Measurements from ENCODE around the gene XCL2. TPM values are rescaled to one million over a fixed set of nuclear protein-coding genes. Genes with fewer than 3 reads are reported as not detected.

XCL2 gene
- total RNA-seq, 1 experiment from 2014 or later = not detected

DNA sequence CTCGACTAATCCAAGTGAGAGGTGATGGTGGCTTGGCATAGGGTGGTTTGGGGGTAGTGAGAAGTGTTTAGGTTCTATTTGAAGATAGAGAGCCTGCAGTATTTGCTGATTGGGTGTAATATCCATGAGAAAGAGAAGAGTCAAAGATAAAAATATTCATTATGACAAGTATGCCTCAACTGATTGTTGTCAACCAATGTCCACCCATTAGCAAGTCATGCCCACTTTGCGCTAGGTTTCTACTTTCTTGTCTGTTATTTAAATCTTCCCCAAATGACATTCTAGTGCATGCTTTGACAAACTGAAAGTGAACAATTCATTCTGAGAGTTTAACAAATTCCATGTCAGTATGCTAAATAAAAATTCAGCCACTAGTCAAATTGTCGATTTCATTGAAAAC is 28.8 kb upstream of the XCL2 start:
- H3K27me3 Mint-ChIP-seq (ENCODE audit: low read depth) = no peaks in the 10 kb centered on the region
- ATAC-seq (no peak), DNase-seq (ENCODE audit: low spot score) (no peak)
- no peaks in the 10 kb centered on the region; the same call in 1 of the 2 replicates for H3K9me3 Mint-ChIP-seq
- H3K4me3 Mint-ChIP-seq = no peak overlapping the region
- TF ChIP-seq FOXJ3 (CRISPR knock-in tag; IDR thresholded peaks at IDR 0.05; ENCODE audit: borderline replicate concordance) (no peak), FOXP1 (CRISPR knock-in tag; IDR thresholded peaks at IDR 0.05; ENCODE audit: borderline replicate concordance) (no peak)
- TF ChIP-seq, protein P1, sequence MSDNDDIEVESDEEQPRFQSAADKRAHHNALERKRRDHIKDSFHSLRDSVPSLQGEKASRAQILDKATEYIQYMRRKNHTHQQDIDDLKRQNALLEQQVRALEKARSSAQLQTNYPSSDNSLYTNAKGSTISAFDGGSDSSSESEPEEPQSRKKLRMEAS (CRISPR knock-in tag; IDR thresholded peaks at IDR 0.05) = no peak
- no peak overlapping the region for H3K27ac Mint-ChIP-seq
- ChIA-PET POLR2A (no interaction called here), CTCF (no interaction called here)
- no peaks in the 10 kb centered on the region for H3K36me3 Mint-ChIP-seq
- peaks cover 39% of the 10 kb centered on the region for H3K4me1 Mint-ChIP-seq

- ChIA-PET CTCF (interaction anchor here (1.0 to 1.1 kb wide), 2 partner anchors 131 to 228 kb away, joined by 3 read pairs; no protein-coding TSS in a partner anchor), POLR2A (no interaction called here)
- DNase-seq (ENCODE audit: low spot score) (no peak), ATAC-seq (no peak; the same call in 1 of the 2 replicates)
- no peaks in the 10 kb centered on the region for H3K27me3 Mint-ChIP-seq (ENCODE audit: low read depth)
- peak overlapping the region; percentile 29; the same call in 1 of the 2 replicates for H3K4me3 Mint-ChIP-seq
- H3K36me3 Mint-ChIP-seq = no peaks in the 10 kb centered on the region
- peaks cover 39% of the 10 kb centered on the region for H3K4me1 Mint-ChIP-seq
- H3K9me3 Mint-ChIP-seq = no peaks in the 10 kb centered on the region; the same call in 1 of the 2 replicates
- TF ChIP-seq, protein P2, sequence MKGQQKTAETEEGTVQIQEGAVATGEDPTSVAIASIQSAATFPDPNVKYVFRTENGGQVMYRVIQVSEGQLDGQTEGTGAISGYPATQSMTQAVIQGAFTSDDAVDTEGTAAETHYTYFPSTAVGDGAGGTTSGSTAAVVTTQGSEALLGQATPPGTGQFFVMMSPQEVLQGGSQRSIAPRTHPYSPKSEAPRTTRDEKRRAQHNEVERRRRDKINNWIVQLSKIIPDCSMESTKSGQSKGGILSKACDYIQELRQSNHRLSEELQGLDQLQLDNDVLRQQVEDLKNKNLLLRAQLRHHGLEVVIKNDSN (CRISPR knock-in tag; IDR thresholded peaks at IDR 0.05) = no peak
- no peak for TF ChIP-seq ZNF671 (CRISPR knock-in tag; IDR thresholded peaks at IDR 0.05)
- no peak for TF ChIP-seq FOXP4 (CRISPR knock-in tag; IDR thresholded peaks at IDR 0.05)
- TF ChIP-seq HMGXB4 (CRISPR knock-in tag; IDR thresholded peaks at IDR 0.05) = no peak
- TF ChIP-seq, protein P3, sequence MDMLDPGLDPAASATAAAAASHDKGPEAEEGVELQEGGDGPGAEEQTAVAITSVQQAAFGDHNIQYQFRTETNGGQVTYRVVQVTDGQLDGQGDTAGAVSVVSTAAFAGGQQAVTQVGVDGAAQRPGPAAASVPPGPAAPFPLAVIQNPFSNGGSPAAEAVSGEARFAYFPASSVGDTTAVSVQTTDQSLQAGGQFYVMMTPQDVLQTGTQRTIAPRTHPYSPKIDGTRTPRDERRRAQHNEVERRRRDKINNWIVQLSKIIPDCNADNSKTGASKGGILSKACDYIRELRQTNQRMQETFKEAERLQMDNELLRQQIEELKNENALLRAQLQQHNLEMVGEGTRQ (CRISPR knock-in tag; IDR thresholded peaks at IDR 0.05) = no peak
- TF ChIP-seq MLX (CRISPR knock-in tag; IDR thresholded peaks at IDR 0.05) = no peak
- TF ChIP-seq E2F5 (CRISPR knock-in tag; IDR thresholded peaks at IDR 0.05) = no peak
- H3K27ac Mint-ChIP-seq = no peak overlapping the region
These were observed 26.9 kb upstream of the XCL2 start for GRCh38 chr1:168570652-168571051.

- Mint-ChIP-seq H3K4me1 (peaks cover 39% of the 10 kb centered on the region), H3K9me3 (no peaks in the 10 kb centered on the region; the same call in 1 of the 2 replicates), H3K27me3 (ENCODE audit: low read depth) (no peaks in the 10 kb centered on the region), H3K4me3 (no peak overlapping the region), H3K36me3 (no peaks in the 10 kb centered on the region), H3K27ac (no peak overlapping the region)
- DNase-seq (ENCODE audit: low spot score) (no peak), ATAC-seq (no peak)
- ChIA-PET CTCF (no interaction called here), POLR2A (no interaction called here)
- TF ChIP-seq NFE2L1 (CRISPR knock-in tag; IDR thresholded peaks at IDR 0.05) (no peak), NR3C1 (CRISPR knock-in tag; conservative IDR thresholded peaks at IDR 0.05; ENCODE audit: low read depth) (no peak), RORB (CRISPR knock-in tag; IDR thresholded peaks at IDR 0.05) (no peak), HMGXB4 (CRISPR knock-in tag; IDR thresholded peaks at IDR 0.05) (no peak), TEAD1 (CRISPR knock-in tag; IDR thresholded peaks at IDR 0.05) (no peak), ZNF317 (CRISPR knock-in tag; IDR thresholded peaks at IDR 0.05; ENCODE audit: borderline replicate concordance, low read depth) (no peak)
- TF ChIP-seq, protein P4, sequence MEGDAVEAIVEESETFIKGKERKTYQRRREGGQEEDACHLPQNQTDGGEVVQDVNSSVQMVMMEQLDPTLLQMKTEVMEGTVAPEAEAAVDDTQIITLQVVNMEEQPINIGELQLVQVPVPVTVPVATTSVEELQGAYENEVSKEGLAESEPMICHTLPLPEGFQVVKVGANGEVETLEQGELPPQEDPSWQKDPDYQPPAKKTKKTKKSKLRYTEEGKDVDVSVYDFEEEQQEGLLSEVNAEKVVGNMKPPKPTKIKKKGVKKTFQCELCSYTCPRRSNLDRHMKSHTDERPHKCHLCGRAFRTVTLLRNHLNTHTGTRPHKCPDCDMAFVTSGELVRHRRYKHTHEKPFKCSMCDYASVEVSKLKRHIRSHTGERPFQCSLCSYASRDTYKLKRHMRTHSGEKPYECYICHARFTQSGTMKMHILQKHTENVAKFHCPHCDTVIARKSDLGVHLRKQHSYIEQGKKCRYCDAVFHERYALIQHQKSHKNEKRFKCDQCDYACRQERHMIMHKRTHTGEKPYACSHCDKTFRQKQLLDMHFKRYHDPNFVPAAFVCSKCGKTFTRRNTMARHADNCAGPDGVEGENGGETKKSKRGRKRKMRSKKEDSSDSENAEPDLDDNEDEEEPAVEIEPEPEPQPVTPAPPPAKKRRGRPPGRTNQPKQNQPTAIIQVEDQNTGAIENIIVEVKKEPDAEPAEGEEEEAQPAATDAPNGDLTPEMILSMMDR (IDR thresholded peaks at IDR 0.05) = no peak
These were observed 24.5 kb upstream of the XCL2 start for GRCh38 chr1:168568346-168568745.
